ENCODE results near the gene MTMR4.
"Not testable (repeated sequence)": the region's sequence is repeated elsewhere in the genome, so short reads cannot be mapped to it uniquely, and the experiment has no call there.

Gene MTMR4

GRCh38 chr17:58525239-58525638, 10.8 kb upstream of the MTMR4 start:
- DNase-seq (ENCODE audit: low read depth): peak; percentile 68

- DNase-seq (ENCODE audit: low read depth): no peak
Observed at GRCh38 chr17:58521680-58522079, 7.2 kb upstream of the MTMR4 start.

- no peak for DNase-seq (ENCODE audit: low read depth)
Observed at GRCh38 chr17:58520843-58521430, 6.5 kb upstream of the MTMR4 start.

- DNase-seq (ENCODE audit: low read depth): peak; percentile 100
Observed at GRCh38 chr17:58517928-58518609, 3.6 kb upstream of the MTMR4 start.

- DNase-seq (ENCODE audit: low read depth): no peak
Observed at GRCh38 chr17:58517378-58517927, 3.0 kb upstream of the MTMR4 start.

- DNase-seq (ENCODE audit: low read depth): no peak
Observed at GRCh38 chr17:58516644-58517377, 2.4 kb upstream of the MTMR4 start.

GRCh38 chr17:58515286-58515685, 848 bp upstream of the MTMR4 start:
- DNase-seq (ENCODE audit: low read depth): no peak

- DNase-seq (ENCODE audit: low read depth): no peak
Observed at GRCh38 chr17:58514770-58515157, 326 bp upstream of the MTMR4 start.

- DNase-seq (ENCODE audit: low read depth): no peak
Observed at GRCh38 chr17:58513267-58513964, 1.0 kb downstream of the MTMR4 start.

- DNase-seq (ENCODE audit: low read depth): no peak
Observed at GRCh38 chr17:58510075-58510474, 4.4 kb downstream of the MTMR4 start.

GRCh38 chr17:58508341-58509067, 5.9 kb downstream of the MTMR4 start:
- DNase-seq (ENCODE audit: low read depth): no peak

- DNase-seq (ENCODE audit: low read depth): no peak
Observed at GRCh38 chr17:58507123-58507634, 7.3 kb downstream of the MTMR4 start.

- DNase-seq (ENCODE audit: low read depth): no peak
Observed at GRCh38 chr17:58506354-58507080, 7.9 kb downstream of the MTMR4 start.

GRCh38 chr17:58504826-58505351, 9.5 kb downstream of the MTMR4 start:
- DNase-seq (ENCODE audit: low read depth): no peak

GRCh38 chr17:58503866-58504265, 10.6 kb downstream of the MTMR4 start:
- DNase-seq (ENCODE audit: low read depth): no peak

- not testable (repeated sequence) for DNase-seq (ENCODE audit: low read depth)
Observed at GRCh38 chr17:58503134-58503533, 11.3 kb downstream of the MTMR4 start.

GRCh38 chr17:58501451-58501850, 13.0 kb downstream of the MTMR4 start:
- DNase-seq (ENCODE audit: low read depth): no peak

GRCh38 chr17:58498177-58498828, 16.1 kb downstream of the MTMR4 start:
- DNase-seq (ENCODE audit: low read depth): no peak

- no peak for DNase-seq (ENCODE audit: low read depth)
Observed at GRCh38 chr17:58493506-58493905, 20.9 kb downstream of the MTMR4 start.
